Stimulated activated CD4-positive, alpha-beta T cell treated with anti-CD3 and anti-CD28 coated beads, Interleukin-15, amount 100 ng/mL, for 48 hours (primary cell): ENCODE results near the gene IL1A.
A peak's percentile ranks its signal among the peaks of the same experiment; 100 is the strongest.

Experiments used
- DNase-seq, 2 donors: peaks; one replicate each; pipeline ENCODE4 v3.0.0-alpha.2; 2020; ENCODE audit warnings: low read depth in 2 of 2

The IL1A gene

DNA sequence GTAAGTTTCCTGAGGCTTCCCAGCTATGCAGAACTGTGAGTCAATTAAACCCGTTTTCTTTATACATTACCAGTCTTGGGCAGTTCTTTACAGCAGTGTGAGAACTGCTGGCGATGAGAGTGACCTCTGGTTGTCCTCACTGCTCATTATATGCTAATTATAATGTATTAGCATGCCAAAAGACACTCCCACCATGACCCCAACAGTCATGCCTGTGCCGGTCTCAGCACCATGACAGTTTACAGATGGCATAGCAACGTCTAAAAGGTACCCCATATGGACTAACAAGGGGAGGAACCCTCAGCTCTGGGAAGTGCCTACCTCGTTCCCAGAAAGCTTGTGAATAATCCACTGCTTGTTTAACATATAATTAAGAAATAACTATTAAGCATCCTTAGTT is 8.1 kb upstream of the IL1A start:
- DNase-seq = no peak

DNA sequence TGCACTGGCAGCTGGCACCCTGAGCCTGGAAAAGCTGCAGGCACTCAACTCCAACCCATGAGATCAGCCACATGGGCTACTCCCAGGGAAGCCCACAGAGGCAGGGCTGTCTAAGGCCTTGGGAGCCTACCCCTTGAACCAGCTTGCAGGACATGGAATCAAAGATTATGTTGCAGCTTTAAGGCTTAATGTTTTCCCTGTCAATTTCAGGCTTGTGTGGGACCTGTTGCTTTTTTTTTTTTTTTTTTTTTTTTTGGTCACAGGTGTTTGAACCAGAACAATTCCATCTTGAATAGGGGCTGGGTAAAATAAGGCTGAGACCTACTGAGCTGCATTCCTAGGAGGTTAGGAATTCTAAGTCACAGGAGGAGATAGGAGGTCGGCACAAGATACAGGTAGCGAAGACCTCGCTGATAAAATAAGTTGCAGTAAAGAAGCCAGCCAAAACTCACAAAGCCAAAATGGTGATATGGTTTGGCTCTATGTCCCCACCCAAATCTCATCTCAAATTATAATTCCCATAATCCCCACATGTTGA is 7.5 kb upstream of the IL1A start:
- DNase-seq = no peak

DNA sequence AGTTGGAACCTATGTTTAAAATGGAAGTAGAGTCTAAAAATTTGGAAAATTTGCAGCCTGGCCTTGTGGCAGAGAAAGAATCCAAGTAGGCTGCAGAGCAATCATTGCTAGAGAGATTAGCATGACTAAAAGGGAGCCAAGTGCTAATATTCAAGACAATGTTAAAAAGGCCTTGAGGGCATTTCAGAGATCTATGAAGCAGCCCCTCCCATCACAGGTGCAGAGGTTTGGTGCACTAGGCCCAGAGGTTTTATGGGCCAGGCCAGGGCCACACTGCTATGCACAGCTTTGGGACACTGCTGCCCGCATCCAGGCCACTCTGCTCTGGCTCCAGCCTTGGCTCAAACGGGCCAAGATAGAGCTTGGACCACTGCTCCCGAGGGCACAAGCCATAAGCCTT is 6.7 kb upstream of the IL1A start:
- DNase-seq = no peak

DNA sequence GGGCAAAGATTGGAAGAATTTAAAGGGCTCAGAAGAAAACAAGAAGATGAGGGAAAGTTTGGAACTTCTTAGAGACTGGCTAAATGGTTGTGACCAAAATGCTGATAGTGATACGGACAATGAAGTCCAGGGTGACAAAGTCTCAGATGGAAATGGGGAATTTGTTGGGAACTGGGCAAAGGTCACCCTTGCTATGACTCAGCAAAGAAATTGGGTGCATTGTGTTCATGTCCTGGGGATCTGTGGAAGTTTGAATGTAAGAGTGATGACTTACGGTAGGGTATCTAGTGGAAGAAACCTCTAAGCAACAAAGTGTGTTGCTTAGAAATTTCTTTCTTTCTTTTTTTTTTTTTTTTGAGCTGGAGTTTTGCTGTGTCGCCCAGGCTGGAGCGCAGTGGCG is 6.0 kb upstream of the IL1A start:
- no peak for DNase-seq

DNA sequence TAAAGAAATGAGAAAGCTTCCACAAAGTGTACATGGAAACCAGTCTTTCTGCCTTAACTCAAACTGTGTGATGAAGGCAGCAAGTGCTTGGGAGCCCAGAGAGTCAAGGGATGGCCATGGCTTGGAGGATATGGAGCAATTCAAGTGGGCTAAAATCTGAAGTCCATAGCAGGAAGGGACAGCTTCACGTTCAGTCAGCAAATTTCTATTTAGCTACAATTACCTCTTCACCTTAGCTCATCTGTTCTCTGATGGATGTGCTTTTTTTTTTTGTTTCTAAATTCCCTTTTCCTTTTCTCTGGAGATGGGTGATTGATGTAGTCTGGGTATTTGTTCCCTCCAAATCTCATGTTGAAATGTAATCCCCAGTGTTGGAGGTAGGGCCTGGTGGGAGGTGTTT is 4.9 kb upstream of the IL1A start:
- DNase-seq = no peak

DNA sequence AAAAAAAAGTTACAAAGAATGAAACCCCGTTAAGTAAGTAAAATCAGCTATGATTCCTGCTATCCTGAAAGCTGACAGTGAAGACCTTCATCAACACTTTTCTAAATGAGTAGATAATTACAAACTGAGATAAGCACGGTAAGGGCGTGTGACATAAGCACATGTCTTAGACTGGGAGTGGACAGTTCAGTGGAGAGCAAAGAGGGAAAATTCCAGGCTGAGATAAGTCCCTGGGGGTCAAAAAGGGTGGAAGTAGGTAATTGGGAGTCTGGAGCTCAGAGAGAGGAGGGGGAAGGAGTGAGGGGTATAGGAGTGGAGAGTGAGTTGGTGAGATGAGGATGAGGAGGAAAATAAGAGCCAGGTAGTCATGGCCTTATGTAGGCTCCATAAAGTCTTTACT is 4.4 kb upstream of the IL1A start:
- no peak for DNase-seq

DNA sequence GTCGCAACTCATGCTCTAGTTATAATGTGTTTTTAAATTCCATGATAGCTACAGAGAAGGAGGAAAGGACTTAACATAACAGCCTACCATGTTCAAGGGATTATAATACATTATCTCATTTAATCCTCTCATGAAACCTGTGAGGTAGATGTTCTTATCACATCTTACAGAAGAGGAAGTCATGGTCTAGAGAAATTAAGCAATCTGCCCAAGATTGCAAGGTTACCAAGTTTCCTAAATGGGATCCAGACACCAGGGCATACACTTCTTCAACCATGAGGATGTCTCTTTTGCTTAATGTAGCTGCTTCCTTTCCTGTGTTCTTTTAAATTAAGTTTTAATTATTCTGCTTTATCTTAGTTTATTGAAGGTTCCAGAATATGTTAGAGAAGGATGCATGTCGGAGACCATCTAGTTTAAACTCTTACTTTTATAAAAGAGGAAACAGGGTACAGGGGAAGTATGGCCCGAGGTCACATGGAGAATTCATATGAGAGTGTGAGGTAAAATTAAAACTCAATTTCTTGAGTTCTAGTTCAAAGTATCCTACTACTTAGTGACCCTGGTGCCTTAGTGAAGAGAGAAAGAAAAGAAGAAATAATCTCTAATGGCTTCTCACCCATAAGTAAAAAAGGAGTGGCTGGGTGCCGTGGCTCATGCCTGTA is 3.6 kb upstream of the IL1A start:
- no peak for DNase-seq

DNA sequence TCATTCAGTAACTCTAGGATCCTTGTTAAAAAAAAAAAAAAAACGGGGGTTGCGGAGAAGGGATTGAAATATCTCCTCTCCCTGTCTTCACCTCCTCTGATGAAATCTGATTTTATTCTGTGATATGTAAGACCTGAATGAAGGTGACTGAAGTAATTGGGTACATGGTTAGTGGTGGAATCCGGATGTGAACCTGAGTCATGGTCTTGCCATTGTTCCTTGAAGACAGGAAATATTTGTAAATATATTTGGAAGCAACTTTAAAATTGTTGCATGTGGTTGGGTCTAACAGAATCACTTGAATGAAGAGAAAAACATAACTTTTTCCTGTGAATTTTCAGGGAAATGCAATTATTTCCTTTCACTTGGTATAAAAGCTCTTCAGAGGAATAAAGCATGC is 3.0 kb upstream of the IL1A start:
- no peak for DNase-seq

DNA sequence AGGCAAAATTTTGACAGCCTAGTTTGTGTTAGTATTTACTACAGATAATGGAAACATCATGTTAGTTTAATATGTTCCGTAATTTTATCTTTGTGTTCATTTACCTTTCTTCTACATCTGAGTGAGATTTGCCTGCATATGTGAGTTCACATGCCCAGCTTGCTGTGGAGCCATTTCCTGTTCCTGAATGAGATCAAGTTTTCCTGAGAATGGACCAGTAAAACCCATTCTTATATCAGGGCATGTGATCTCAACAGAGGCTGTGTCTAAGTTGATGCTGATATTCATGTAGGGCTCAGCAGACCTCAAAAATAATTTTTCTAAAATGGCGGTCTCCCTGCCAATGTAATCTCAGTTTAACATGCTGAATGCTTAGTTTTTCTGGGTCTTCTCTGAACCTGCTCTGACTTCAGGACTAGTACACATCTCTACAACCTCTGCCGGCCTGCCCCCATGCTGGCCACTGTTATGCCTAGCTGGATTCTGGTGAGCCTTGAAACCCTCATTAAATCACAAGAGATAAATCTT is 1.0 kb downstream of the IL1A start:
- DNase-seq = no peak

DNA sequence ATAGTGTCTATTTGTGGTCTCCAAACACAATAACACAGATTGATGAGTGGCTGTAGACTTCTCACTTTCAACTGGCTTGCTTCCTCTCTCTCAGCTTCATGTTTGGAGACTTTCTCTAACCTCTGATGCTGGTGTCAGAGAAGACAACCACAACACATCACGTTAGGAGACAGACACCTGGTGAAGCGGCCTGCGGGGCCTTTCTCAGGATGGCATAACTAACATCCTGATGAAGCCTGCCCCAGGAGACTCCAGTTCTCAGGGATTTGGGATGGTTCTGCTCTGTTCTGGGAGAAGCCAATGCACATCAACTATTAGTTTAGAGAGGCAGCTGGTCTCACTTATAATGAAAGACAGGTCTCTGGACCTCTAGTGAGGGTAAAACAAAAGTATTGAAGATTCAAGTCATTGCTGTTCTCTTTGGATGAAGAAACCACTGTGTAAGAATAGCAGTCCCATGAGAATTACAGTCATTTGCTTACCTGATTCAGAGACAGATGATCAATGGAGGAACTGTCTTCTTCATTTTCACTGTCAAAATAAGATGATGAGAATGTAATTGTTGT is 2.0 kb downstream of the IL1A start:
- no peak for DNase-seq

DNA sequence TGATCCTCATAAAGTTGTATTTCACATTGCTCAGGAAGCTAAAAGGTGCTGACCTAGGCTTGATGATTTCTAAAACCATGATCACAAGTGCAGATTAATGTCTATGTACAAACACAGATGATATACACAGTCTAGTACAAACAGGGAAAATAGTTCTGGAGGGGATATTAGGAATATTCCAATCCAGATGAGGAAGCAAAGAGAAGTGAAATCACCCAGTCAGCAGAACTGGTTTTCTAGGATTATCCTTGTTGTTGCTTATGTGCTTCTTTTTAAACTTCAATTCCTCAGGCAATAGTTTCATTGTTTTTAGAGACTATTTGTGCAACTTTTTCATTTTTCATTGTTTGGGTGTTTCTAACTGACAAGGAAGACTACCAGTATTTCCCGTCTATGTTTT is 4.7 kb downstream of the IL1A start:
- DNase-seq = no peak

DNA sequence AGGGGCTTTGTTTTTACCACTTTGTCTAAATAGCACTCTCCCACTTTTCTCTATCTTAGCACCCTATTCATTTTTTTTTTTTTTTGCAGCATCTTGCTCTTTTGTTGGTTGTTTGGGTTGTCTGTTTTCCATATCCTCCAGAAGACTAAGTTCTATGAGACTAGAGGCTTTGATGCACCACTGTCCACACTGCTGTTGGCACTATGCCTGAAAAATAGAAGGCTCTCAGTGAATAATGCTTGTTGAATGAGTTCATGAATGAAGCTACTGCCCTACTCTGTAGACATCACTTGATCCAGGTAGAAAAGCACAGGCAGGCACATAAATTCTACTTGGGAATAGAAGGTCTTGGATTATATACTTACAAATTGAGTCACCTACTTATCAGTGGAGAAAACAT is 7.3 kb downstream of the IL1A start:
- no peak for DNase-seq

DNA sequence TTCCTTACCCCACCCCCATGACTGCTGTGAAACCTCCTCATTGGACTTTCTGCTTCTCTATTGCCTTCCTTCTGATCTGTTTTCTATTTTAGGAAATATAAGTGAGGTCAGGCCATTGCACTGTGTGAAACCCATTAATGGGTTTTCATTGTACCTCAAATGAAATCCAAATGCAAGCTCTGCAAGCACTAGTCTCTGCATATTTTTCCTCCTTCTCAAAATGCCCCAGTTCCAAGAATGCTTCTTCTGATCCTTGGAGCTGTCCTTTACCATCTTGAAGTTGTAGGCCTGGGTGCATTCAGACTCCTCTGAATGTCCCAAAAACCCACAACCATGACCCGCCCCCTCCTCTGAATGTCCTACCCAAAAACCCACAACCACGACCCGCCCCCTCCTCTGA is 8.2 kb downstream of the IL1A start:
- no peak for DNase-seq

DNA sequence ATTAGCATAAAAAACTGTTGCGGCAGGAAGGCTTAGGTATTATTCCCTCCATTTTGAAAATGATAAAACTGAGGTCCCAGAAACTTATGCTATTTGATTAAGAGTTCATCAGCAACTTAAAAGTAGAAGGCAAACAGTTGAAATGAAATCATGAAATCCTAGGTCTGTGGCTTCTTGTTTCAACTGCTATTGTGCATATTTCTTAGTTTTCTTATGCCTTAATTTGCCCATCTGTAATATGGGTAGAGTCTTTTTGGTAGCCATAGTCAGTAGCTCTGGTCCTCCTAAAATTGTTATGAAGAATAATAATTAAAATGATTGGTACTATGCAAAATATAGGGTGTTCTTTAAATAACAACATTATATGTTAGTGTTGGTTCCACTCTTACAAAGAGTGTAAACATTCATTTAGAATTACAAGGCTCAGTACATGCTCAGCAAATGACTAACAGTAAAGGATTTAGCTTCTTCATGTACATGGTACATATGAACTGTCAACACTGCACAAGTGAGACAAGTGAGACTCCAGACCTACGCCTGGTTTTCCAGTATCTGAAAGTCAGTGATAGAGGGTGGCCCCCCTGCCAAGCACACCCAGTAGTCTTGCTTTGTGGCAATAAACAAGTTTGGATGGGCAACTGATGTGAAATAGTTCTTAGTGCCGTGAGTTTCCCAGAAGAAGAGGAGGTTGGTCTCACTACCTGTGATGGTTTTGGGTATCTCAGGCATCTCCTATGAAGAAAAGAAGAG is 9.6 kb downstream of the IL1A start:
- DNase-seq = no peak

DNA sequence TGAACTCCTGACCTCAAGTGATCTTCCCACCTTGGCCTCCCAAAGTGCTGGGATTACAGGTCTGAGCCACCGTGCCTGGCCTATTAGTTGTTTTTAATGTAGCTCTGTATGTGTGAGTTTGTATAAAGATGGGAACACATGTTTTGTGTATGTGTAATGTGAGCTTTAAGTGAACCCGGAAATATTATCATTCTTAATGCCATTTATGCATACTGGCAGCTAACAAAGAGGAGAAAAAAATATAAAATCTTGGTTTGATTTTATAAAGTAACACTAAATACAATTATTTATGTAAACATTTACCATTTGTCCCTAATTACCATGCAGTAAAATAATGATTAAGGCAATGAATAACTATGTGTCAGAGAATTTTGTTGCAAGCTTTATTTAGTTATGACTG is 10.7 kb downstream of the IL1A start:
- DNase-seq = no peak

DNA sequence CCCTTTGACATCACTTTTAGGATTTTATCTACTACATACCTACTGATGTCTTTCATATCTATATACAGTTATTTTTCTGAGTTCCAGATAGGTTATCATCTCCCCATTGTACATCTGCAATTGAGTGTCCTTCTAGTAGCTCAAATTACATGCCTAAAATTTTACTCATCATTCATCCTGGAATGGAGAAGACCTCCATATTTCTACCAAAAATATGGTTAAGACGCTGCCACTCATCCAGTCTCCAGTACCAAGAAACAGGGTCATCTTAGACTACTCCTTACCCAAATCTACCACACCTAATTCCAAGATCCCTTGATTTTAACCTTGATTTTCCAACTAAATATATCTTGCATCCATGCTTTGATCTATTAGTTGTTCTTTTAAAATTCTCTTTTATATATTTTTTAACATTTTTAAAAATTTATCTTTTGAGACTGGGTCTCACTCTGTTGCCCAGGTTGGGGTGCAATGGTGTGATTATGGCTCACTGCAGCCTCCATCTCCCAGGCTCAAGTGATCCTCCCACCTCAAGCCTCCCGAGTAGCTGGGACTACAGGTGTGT is 11.3 kb downstream of the IL1A start:
- no peak for DNase-seq

DNA sequence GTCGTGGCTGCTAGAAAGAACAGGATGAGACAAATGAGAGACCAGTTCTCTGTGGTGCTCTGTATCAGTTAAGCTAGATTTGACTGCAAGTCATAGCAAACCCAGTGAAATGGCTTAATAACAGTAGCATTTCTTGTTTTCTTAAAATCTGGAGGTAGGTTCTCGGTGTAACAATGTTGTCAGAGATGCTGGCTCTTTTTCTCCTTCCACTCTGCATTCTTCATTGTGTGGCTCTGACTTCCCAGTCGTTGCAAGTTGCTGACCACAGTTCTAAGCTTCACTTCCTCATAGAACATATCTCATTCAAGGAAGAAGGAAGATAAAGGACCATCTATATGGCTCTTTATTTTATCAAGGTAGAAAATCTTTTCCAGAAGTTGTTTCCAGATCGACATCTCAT is 12.0 kb downstream of the IL1A start:
- DNase-seq = no peak

DNA sequence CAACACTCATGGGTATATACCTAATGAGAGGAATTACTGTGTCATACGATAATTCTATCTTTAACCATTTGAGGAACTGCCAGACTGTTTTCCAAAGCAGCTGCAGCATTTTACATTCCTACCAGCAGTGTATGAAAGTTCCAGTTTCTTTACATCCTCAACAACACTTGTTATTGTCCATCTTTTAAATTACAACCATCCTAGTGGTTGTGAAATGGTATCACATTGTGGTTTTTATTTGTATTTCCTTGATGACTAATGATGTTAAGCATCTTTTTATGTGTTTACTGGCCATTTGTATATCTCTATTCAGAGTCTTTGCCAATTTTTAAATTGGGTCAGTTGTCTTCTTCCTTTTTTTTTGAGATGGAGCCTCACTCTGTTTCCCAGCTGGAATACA is 15.9 kb downstream of the IL1A start:
- DNase-seq = no peak

DNA sequence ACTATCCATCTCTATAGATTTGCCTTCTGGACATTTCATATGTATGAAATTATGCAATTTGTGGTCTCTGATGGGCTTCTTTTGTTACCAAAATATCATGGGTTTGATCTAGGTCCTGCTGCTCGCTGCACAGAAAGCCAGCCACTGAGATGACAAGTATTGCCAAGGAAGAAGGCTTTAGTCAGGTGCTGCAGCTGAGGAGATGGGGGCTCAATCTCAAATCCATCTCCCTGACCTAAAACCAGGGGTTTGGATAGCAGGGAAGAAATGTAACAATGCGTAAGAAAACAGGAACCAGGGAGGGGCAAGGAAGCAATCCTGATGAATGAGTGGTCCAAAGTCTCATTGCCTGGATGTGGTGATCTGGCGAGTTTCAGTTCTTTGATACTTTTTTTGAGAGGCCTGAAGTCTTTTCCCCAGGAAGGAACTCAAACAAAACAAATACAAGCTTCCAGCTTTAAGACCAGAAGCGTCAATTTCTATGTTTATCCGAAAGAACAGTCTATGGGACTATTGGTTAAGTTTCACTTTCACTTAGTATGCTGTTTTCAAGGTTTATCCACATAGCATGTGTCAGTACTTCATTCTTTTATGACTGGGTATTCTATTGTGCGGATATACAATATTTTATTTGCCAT is 16.5 kb downstream of the IL1A start:
- DNase-seq = no peak

DNA sequence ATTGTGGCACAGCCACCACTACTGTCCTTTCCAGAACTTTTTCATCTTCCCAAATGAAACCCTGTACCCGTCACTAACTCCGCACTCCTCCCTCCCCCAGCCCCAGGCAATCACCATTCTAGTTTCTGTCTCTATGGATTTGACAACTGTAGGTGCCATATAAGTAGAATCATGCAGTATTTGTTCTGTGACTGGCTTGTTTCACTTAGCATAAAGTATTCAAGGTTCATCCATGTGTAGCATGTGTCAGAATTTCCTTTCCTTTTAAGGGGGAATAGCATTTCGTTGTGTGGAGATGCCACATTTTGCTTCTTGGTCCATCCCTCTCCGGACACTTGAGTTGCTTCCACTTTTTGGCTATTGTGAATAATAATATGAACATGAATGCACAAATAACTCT is 19.0 kb downstream of the IL1A start:
- DNase-seq = no peak

DNA sequence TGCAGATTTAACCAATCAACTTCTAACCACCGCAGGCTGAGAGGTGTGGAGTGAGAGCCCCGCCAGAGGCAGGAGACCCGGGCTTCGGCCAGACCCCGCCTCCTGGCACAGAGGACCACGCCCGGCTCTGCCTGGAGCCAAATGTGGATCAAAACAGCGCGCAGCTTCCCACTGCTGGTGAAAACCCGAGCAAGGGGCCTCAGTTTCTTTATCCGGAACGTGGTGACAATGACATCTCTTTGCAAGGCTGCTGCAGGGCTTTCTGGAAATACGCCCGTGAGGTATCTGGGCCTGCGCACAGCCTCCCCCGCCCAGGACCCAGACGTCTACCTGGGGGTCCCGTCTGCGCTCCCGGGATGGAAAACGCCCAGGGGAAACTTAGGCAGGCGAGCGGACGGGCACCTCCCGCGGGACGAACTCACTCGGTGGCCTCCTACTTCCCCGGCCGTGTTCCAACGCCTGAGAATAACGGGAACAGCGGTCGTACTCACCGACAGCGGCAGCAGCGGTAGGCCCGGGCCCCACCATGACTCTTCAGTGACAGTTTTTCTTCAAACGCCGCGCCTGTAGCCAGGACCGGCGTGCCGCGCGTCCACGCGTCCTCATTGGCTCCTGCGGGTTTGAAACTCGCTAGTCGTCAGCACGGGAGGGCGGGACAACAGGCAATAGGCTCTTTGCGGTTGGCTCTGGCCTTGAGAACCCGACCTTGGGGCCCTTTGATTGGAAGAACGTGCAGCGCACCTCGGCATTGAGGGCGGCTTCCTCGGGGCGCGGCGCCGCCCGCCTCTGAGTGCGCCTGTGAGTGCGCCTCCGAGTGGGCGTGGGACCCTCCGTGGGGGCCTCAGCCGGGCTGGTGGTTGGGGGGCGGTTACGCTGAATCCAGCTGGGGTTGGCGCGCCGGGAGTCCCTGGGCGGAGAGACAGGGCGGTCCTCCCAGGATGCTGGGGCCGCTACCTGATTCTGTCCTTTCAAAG is 19.9 kb downstream of the IL1A start, which contains the start of gene CKAP2L:
Gene CKAP2L, minus strand, starts transcription at position 539 of the 974 bp plus-strand sequence. Its CDS starts 11 bp downstream, at position 528.
- DNase-seq = peak; percentile 94 to 95
